ENCODE data around the gene PPP2R2D.

- TF ChIP-seq SUZ12 (IDR thresholded peaks at IDR 0.05) (no peak), BHLHE40 (IDR thresholded peaks at IDR 0.05; ENCODE audit: borderline replicate concordance) (no peak), FOXK2 (IDR thresholded peaks at IDR 0.05) (no peak), NFRKB (IDR thresholded peaks at IDR 0.05) (no peak), ARNT (IDR thresholded peaks at IDR 0.05) (no peak), ELF4 (IDR thresholded peaks at IDR 0.05) (no peak), FOXA1 (IDR thresholded peaks at IDR 0.05) (no peak), SP1 (IDR thresholded peaks at IDR 0.05) (no peak), HDGF (IDR thresholded peaks at IDR 0.05; ENCODE audit: borderline replicate concordance) (no peak), FOXM1 (IDR thresholded peaks at IDR 0.05; ENCODE audit: borderline replicate concordance) (no peak)
Observed at GRCh38 chr10:131980321-131980720, 79.5 kb downstream of the PPP2R2D start.
